ENCODE data around the gene GRAMD1C.
"Not testable (repeated sequence)": the region's sequence is repeated elsewhere in the genome, so short reads cannot be mapped to it uniquely, and the experiment has no call there.

Gene GRAMD1C

DNA sequence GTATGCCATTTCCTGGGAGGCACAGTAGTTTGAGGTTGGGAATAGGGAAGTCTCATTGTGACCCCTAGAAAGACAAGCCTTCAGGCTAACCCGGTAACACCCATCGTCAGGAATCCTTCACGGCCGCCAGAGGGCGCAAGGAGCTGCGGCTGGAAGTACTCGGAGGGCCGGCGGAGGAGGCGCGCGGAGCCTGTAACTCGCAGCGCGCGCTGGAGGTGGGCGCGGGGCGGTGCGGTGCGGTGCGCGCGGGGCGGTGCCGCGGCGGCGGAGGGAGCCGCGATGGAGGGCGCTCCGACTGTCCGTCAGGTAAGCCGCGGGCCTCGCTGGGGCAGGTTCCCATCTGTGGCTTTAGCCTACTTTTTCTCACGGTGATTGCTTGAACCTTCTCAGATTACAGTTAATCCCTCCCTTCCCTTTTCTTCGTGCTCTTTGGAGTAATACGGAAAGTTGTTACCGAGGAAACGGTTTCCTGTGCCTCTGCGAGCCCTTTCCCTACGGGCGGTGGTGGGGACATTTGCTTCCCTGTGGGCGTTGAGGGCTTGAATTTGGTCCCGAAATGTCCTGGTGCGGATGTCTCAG is at the start of gene GRAMD1C:
Gene GRAMD1C, plus strand, starts transcription at position 158 of the 579 bp plus-strand sequence. Its CDS starts 122 bp downstream, at position 280.
- peak; percentile 76 to 79 for DNase-seq

DNA sequence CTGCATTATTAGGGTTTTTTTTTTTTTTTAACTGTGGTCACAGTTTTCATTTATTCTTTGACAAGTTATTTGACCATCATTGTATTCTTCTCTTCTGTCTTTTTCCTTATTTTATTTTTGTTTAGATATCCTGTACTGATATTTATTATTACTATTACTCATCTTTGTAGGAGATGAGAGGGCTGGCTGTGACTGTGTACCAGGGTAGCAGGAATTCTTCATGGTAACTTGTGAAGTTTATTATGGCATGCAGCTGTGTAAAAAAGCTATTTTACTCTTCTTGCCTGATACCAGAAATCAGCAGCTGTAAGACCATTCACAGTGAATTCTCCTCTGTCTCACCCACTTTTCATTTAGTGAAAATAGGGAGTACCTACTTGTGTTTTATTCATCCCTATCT is 47.2 kb upstream of the GRAMD1C start:
- DNase-seq = no peak

DNA sequence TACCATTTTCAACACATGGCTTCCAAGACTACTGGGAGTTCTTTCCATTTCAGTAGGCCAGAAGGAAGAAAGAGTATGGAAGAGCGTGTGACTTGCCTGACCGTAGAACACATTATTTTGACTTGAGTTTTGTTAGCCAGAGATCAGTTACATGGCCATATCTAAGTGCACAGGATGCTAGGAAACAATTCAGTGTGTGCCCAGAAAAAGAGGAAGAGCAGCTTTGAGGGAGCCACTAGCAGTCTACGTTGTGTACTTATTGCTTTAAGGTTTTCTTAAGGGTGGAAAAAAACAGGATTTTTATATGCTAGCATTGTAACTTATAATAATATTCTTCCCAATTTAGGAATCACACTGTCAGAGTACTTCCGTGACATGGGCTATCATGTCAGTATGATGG is 44.1 kb upstream of the GRAMD1C start:
- DNase-seq = no peak

DNA sequence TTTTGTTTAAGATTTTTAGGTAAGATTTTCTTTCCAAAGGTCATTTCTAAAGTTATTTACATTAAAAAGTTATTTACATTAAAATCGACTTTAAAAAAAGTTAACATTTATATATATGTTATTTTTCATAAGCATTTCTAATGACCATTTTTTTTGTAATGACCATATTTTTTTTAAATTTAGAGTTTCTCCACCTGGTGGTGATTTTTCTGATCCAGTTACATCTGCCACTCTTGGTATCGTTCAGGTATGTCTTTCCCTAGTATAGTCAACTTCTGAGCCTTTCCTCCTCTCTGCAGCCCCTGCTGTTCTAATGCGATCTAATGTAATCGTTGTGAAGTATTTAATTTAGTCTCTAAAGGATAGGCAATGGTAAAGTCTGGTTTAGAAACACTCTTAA is 42.9 kb upstream of the GRAMD1C start:
- DNase-seq = no peak

DNA sequence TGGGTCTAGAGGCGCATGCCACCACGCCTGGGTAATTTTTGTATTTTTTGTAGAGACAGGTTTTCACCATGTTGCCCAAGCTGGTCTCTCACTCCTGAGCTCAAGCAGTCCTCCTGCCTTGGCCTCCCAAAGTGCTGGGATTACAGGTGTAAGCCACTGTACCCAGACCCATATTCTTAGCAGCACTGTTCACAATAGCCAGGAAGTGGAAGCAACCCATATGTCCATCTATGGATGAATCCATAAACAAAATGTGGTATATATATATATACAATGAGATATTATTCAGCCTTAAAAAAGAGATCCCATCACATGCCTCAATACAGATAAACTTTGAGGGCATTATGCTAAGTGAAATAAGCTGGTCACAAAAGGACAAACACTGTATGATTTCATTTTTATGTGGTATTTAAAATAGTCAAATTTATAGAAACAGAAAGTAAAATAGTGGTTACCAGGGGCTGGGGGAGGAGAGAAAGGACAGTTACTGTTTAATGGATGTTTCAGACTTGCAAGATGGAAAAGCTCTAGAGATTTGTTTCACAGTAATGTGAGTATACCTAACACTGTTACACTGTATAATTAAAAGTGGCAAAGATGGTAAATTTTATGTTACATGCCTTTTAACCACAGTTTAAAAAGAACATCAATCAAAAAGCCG is 35.7 kb upstream of the GRAMD1C start:
- no peak for DNase-seq

DNA sequence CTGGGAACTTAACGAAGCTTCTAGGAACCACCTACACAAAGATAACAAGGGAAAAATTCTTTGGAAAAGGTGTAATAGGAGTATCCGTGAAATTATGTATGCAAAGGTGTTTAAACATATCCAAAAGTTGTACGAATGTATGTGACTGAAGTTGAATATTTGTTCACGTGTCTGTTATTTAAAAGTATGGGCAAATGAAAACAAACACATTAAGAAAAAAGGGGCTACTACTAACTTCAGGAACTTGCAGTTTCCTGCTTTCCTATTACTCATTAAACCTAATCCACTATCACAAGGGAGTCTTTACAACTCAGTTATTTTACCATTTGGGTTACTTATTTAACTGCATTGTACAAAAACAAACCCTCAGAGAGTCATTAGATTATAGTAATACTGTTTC is 33.9 kb upstream of the GRAMD1C start:
- no peak for DNase-seq

DNA sequence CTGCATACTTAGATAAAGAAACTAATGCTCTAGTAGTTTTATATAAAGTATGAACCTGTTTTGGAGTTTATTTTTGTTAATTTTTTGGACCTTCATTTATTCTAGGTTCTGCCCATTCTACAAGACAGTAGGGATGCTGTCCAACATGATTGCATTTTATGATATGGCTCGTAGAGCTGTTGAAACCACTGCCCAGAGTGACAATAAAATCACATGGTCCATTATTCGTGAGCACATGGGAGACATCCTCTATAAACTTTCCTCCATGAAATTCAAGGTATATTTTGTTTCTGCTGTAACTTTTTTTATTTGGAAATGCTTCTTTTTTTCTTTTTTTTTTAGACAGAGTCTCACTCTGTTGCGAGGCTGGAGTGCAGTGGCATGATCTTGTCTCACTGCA is 33.3 kb upstream of the GRAMD1C start:
- DNase-seq = no peak

DNA sequence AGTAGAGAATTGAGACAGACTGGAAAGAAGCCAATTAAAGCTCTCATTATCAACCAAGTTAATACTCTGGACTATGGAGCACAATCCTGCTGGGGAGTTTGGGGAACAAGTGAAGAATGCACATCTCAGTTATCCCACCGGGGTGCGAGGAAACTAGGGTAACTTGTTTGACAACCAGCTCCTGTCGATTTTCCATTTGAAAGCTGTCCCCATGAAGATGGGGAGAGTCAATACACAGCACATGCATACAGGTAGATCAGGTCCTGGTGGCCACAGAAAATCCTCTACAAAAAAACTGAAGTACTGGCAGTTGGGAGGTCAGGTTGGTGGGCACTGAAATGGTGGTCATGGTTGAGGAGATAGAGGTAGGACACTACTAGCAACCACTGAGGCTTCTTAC is 25.7 kb upstream of the GRAMD1C start:
- no peak for DNase-seq

DNA sequence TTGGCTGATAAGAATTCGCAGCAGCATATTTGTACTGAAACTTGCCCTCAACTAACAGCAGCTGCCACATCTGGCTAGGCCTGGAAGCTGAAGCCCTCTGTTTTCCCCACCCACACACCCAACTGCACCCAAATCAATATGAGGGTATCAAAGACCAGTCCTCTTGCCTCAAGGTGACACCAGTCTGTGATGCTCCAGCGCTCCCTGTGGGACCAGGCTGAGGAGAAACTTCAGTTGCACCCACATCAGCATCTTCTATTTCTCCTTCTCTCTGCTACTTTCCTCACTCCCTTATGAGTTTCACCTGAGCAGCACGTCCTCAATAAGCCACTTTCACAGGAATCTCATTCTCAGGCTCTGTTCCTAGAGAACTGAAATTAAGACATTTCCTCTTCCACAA is 18.7 kb upstream of the GRAMD1C start:
- DNase-seq = no peak

DNA sequence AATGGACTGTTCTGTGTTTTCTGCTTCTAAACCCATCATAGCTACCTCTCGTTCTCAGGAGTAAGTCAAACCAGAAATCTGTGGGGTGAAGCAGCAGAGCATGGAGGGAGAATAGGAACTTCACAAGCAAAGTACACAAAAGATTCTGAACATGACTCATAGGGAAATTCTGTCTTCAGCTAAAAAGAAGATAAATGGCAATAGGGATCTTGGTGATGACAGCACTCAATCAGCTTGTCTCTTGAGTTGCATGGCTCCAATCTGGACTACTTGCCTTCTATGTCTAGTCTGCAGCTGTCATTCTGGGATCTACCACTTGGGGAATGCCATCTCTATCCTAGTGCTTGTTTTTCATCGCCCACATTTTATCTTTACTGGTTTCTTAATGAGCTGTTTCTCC is 13.5 kb upstream of the GRAMD1C start:
- DNase-seq = no peak

DNA sequence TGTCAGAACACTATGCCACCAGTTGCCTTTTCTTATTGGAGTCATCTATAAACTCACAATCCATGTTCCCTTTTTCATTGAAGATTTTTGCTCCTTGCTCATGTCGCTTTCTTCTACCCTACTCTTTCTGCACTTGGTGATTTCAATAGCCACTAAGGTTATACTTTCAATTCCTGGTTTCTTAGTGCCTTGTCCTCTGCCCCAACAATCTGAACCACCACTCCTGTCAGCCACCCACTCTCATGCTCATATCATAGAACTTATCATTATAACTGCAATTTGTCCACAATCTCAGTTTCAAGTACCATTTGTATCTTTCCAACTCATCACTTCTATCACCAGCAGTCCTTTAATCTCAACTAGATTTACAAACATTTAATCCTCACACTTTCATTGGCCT is 10.0 kb upstream of the GRAMD1C start:
- no peak for DNase-seq

DNA sequence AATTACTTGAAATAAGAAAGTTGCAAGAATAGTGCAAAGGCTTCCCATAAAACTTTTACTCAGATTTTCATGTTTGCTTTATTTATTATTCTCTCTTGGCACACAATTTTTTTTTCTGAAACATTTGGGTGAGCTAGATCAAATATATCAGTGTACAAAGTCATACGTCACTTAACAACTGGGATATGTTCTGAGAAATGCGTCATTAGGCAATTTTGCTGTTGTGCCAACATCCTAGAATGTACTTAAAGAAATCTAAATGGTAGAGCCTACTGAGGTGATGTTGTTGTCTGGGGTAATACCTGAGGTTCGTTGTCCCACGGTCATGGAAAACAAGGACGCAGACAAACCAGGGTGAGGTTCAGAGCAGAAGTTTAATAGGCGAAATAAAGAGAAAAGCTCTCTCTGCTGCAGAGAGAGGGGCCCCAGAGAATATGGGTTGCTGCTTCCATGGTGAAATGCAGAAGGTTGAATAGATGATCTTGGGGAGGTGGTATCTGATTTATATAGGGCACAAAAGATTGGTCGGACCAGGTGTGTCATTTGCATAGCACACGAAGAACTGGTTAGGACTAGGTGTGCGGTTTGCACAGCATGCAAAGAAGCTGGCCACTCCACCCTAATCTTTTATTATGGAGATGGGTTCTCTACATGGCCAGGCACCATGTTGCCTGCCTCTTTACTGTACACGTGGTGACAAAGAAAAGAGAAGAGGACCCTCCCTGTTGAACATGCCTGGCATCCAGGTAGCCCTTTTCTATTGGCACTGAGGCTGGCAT is 8.8 kb upstream of the GRAMD1C start:
- DNase-seq = no peak

DNA sequence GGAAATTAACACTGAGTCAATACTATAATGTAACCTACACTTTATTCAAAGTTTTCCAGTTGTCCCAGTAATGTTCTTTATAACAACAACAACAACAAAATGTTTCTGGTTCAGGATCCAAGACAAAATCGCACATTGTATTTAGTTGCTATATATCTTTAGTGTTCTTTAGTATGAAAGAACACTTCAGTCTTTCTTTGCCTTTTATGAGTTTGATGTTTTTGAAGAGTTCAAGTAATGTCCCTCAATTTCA is 7.6 kb upstream of the GRAMD1C start:
- DNase-seq = no peak

DNA sequence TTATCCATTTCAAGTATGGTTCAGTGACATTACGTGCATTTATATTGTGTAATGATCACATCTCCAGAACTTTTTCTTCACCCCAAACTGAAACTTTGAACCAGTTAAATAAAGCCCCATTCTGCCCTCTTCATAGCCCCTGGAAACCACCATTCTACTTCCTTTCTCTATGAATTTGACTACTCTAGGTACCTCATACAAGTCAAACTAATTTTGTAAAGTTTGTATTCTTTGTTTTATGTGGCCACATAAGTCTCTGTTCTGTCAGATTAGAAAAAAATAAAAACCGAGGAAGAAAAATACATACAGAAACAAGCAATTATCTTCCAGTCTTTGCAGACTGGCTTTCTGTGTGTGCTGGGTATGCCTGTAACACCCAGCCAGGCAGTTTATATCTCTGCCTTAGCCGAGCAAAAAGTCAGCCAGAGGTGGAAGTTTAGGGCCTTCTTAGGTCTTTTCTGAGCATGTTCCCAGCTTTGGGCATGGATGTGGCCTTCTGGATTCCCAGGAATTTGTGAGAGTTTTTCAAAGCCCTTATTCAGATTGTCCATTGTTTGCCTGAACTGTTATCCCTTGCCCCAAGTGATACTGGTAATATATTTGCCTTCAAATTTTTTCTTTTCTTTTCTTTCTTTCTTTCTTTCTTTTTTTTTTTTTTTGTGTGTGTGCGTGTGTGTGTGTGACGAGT is 6.0 kb upstream of the GRAMD1C start:
- DNase-seq = no peak

DNA sequence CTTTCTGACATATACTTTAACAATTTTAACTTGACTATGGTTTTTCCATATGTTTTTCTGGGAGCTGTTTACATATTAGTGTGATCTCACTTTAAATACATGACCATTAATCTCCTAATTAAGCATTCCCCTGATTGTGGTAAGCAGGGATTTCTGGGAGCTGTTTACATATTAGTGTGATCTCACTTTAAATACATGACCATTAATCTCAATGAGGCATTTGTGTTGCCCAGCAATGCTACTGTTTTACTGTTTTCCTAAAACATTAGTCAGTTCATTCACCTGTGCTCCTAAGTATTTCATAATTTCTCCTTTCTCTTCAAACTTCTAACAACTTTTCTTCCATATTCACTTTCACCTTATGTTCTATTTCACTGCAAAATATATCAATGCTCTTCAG is 3.6 kb upstream of the GRAMD1C start:
- no peak for DNase-seq

DNA sequence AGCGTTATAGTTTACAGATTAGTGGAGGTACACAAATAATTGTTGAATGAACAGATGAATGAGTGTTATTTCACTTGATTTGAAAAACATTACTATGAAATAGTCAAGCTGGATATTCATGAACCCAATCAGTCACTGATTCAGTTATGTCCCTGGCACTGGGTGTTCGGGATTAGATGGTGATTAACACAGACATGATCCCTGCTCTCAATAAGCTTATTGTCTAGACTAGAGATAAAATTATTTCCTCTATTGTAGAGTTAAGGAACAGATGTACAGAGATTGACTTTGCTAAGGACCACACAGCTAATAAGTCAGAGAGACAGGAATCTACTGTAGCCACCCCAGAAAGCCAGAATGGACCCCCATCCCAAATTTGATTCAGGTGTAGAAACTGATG is 963 bp downstream of the GRAMD1C start:
- DNase-seq = no peak

DNA sequence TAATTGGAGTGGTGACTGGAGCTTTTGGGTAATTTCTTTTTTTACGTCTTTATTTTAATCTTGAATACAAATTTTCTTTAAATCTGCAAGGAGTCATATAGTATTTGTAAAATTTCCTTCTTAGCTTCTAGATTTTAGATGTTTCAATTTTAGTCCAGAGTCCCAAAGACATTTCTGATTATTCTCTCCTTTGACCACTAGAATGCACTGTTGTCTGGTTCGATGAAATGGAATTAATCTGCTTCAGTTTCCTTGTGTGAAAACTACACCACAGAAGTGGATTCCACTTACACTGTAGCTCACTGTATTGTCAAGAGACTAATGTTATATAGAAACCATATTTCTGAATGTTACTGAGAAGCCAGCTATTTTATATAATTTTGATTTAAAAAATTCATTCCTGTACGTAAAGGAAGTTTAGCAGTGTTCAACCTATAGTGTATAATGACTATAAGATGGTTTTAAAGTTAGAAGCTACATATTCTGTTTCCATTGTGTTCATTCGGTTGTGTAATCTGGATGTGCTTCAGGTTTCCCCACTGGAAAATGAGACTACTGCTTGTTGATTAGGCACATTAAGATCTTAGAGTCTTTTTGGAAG is 6.1 kb downstream of the GRAMD1C start:
- no peak for DNase-seq

DNA sequence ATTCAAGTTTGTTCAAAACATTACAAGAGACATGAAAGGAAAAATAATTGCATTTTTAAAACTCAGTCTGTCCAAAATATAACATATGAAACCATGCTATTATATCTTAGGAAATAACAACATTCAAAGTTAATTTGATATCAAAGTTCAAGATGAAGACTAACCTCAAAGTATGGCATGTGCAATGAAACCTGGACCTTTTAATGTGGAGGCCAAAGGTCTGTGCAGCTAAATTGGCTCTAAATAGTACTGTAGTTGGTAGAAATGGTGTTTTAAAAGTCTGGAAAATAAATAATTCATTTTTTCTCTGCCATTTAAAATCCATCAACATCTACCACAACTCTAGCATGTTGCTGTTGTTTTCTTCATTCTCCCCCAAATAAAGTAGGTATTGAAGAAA is 8.7 kb downstream of the GRAMD1C start:
- DNase-seq = no peak

DNA sequence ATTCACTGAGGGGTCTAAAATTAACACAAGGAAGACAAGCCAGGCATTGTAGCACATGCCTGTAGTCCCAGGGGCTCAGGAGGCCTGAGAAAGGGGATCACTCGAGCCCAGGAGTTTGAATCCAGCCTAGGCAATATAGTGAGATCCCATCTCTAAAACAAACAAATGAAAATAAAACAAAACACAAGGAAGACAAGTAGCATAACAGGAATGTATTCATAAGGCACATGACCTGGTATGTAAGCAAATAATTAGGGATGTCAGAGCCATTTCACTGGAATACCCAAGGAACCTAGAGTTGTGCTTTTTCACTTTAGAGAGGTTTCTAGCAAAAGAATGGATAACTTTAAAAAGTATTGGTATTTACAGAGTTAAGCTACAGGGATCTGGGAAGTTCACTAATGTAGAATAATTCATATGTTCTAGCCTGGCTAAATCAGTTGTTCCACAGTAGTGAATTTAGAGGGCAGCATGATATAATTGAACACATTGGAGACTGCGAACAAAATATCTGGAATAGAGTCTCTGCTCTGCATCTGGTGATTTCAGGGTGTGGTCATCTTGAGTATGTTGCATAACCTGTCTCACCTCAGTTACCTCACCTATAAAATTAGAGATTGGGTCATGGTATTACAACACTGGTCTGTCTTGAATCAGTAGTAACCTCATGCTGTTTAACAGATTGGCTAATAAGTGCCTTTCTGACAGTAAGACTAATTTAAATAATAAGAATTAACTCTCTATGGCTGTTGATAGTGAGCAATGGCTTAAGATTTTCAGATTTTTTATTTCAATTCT is 9.3 kb downstream of the GRAMD1C start:
- no peak for DNase-seq

DNA sequence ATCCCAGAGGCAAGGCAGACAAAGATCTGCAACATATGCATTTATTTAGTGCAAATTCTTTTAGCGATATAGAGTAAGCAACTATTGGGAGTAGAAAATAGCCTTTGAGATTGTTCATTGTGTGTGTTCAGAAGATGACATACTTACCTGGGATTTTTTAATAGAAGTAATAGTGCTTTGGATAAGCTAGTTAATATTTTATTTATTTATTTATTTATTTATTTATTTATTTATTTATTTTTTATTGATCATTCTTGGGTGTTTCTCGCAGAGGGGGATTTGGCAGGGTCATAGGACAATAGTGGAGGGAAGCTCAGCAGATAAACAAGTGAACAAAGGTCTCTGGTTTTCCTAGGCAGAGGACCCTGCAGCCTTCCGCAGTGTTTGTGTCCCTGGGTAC is 10.5 kb downstream of the GRAMD1C start:
- DNase-seq = not testable (repeated sequence)

DNA sequence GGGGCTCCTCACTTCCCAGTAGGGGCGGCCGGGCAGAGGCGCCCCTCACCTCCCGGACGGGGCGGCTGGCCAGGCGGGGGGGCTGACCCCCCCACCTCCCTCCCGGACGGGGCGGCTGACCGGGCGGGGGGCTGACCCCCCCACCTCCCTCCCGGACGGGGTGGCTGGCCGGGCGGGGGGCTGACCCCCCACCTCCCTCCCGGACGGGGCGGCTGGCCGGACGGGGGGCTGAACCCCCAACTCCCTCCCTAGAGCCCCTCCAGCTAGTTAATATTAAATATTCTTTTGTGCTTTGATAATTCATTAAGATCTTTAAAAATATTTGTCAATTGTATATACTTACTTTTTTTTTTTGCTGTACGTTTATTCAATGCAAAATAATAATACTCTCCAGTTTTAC is 11.3 kb downstream of the GRAMD1C start:
- not testable (repeated sequence) for DNase-seq

DNA sequence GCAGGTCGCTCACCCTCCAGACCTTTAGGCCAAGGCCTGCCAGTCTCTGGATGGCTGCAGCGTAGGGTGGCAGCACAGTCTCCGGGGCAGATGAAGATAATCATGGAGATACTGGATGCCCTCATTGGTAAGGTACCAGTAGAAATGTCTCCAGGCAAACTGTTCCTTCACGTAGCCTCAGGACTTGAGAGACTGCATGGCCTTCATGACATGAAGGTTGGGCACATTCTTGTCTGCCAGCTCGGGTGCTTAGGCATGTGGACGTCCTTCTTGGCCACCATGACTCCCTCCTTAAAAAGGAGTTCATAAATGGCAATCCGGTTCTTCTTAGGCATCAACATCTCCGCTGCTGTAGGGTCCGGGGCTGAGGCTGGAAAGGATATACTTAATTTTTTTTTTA is 11.8 kb downstream of the GRAMD1C start:
- DNase-seq = not testable (repeated sequence)

DNA sequence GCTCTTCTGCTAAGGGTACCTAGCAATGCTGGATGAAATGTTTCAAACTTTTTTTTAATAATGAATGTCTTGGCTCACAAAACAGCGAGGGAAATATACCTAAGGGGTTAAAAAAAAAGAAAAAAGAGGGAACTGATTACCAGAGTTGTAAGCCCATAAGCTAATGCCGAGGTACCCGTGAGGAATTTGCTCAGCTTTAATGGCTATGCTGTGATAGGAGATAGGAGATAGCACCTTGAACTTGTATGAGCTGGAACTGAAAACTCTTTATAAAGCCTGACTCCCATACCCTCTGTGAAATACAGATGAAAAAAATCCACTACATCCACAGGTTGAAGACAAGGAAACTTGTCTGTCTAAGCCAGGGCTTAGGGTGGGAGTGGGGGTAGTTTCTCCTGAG is 13.9 kb downstream of the GRAMD1C start:
- no peak for DNase-seq
